ENCODE results near the gene ZC3H13.

DNA sequence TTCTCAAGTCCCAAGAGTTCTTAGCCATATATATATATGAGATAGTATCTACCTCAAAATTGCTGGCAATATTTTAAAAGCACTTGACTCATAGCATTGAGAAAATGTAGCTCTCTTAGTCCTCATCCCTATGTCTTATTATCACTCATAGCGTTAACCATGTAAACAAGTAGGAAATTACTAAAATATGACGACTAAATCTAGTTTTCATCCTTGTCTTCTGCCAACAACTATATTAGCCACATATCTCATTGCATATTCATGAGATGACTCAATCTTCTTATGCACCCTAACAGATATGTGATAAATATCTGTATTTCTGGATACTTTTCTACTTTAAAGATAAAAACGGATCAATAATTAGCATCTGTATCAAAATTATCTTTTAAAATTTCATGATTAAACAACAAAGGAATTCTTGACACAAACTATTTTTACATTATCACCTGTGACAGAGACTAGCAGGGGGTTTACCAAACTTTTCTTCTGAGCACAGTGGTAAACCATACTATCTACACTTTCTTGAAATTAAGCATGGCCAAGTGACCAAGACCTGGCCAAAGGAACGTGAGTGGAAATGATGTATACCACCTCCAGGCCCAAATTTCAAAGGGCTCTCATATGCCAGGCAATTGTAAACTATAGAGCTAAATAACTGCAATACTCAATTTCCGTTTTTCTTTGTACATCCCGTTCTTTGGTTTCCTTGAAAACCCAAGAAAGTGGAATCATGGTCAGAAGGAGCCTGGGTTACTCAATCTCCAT lies 45.7 kb downstream of the ZC3H13 start:
- TF ChIP-seq CTCF (conservative IDR thresholded peaks at IDR 0.05 in 1 of 2, IDR thresholded peaks at IDR 0.05 in 1 of 2; ENCODE audit: extremely low read depth in 1 of 2, insufficient read depth in 1 of 2, low read depth in 1 of 2, low read length in 2 of 2) (no peak), EZH2 (IDR thresholded peaks at IDR 0.05; ENCODE audit: borderline replicate concordance, low read length) (no peak)
